HG03025 (cell line): ENCODE results near the gene CREBZF.
"Not testable (repeated sequence)": the region's sequence is repeated elsewhere in the genome, so short reads cannot be mapped to it uniquely, and the experiment has no call there.

ENCODE experiments used
- ATAC-seq: cut with Tn5 transposase; IDR thresholded peaks from one replicate; pipeline ENCODE4 v1.9.1; 2021; ENCODE audit warnings: mild to moderate bottlenecking, moderate library complexity; ENCODE audit not compliant: unreplicated experiment, low FRiP score

The CREBZF gene

GRCh38 chr11:85672105-85672902, 7.4 kb upstream of the CREBZF start:
- ATAC-seq, result no peak

- not testable (repeated sequence) for ATAC-seq
These were observed 6.2 kb upstream of the CREBZF start for GRCh38 chr11:85670949-85671663.

- ATAC-seq, result no peak
These were observed 3.2 kb upstream of the CREBZF start for GRCh38 chr11:85668157-85668556.

GRCh38 chr11:85666687-85667086, 1.8 kb upstream of the CREBZF start:
- no peak for ATAC-seq

GRCh38 chr11:85665733-85666132, 804 bp upstream of the CREBZF start:
- no peak for ATAC-seq

GRCh38 chr11:85663753-85664614, 945 bp downstream of the CREBZF start:
- ATAC-seq, result peak; percentile 69

- ATAC-seq, result no peak
These were observed 1.7 kb downstream of the CREBZF start for GRCh38 chr11:85663080-85663752.

GRCh38 chr11:85661972-85662664, 2.8 kb downstream of the CREBZF start:
- no peak for ATAC-seq

- ATAC-seq, result no peak
These were observed 6.7 kb downstream of the CREBZF start for GRCh38 chr11:85658180-85658579.

GRCh38 chr11:85656777-85657176, 8.2 kb downstream of the CREBZF start:
- ATAC-seq, result no peak

- not testable (repeated sequence) for ATAC-seq
These were observed 10.6 kb downstream of the CREBZF start for GRCh38 chr11:85654343-85654742.

- ATAC-seq, result no peak
These were observed 12.0 kb downstream of the CREBZF start for GRCh38 chr11:85652786-85653447.

GRCh38 chr11:85651118-85651517, 13.8 kb downstream of the CREBZF start:
- ATAC-seq, result no peak

GRCh38 chr11:85647604-85648299, 17.2 kb downstream of the CREBZF start, which contains the start of gene TMEM126A:
TSS of gene TMEM126A (plus strand) at chr11:85647967. CDS start at chr11:85650256, 2,289 bp downstream.
- peak; percentile 99 for ATAC-seq

GRCh38 chr11:85647078-85647477, 17.9 kb downstream of the CREBZF start:
- ATAC-seq, result no peak

- ATAC-seq, result no peak
These were observed 21.7 kb downstream of the CREBZF start for GRCh38 chr11:85643191-85643614.

- ATAC-seq, result no peak
These were observed 30.2 kb downstream of the CREBZF start for GRCh38 chr11:85634747-85635146.

GRCh38 chr11:85628771-85629341, 36.1 kb downstream of the CREBZF start:
- peak; percentile 6 for ATAC-seq
